Endothelial cell of umbilical vein (primary cell): ENCODE data around the gene THSD7A.

Experiments used
- EZH2 ChIP-seq: IDR thresholded peaks from 2 replicates; pipeline ENCODE4 v1.6.1; 2012; ENCODE audit warnings: borderline replicate concordance, low read depth, mild to moderate bottlenecking, moderate library complexity, low read length, inconsistent platforms; ENCODE audit not compliant: severe bottlenecking
- POLR2A ChIP-seq: IDR thresholded peaks from 2 replicates; pipeline ENCODE4 v1.6.1; 2012; ENCODE audit warnings: low read depth, mild to moderate bottlenecking, control low read depth, low read length
- POLR2AphosphoS5 ChIP-seq: IDR thresholded peaks from 2 replicates; pipeline ENCODE4 v1.6.1; 2012; ENCODE audit warnings: low read depth, mild to moderate bottlenecking, control low read depth, low read length, moderate library complexity; ENCODE audit not compliant: insufficient read depth
- TF ChIP-seq, protein P1 (sequence below), 2 donors: IDR thresholded peaks; 1 replicate in 1 of 2; 2 replicates in 1 of 2; pipeline ENCODE4 v1.5.1; 2011; ENCODE audit warnings: low read length in 2 of 2, mild to moderate bottlenecking in 2 of 2, moderate library complexity in 2 of 2, control low read depth in 1 of 2, inconsistent platforms in 1 of 2, low read depth in 1 of 2; ENCODE audit not compliant: insufficient read depth in 1 of 2; ENCODE audit errors: extremely low read depth in 1 of 2

DNA sequence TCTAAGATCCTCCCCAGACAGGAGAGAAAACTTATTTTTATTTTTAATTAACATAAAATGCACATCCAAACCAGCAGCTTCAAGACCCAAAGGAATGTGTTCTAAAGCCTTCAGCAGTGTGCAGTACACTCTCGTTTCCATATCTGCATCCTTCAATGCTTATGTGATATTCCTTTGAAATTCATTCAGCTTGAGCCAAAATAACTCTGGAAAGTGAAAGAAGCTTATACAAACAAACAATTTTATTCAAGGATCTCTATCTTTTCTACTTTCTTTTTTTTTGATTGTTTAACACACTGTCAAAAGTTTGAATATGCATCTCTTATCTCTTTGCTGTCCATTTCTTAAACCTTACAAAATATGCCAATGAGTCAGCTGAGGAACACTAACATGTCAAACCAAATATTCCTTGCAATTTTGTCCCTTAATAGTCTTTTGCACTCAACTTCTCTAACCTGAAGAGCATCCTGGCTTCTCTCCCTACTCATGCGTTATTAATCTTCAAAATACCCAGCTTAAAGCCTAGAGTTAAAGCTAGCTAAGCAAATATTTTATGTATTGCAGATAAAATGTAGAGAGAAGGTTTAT, 124.3 kb downstream of the THSD7A start:
- TF ChIP-seq POLR2AphosphoS5, result no peak
- TF ChIP-seq, protein P1, sequence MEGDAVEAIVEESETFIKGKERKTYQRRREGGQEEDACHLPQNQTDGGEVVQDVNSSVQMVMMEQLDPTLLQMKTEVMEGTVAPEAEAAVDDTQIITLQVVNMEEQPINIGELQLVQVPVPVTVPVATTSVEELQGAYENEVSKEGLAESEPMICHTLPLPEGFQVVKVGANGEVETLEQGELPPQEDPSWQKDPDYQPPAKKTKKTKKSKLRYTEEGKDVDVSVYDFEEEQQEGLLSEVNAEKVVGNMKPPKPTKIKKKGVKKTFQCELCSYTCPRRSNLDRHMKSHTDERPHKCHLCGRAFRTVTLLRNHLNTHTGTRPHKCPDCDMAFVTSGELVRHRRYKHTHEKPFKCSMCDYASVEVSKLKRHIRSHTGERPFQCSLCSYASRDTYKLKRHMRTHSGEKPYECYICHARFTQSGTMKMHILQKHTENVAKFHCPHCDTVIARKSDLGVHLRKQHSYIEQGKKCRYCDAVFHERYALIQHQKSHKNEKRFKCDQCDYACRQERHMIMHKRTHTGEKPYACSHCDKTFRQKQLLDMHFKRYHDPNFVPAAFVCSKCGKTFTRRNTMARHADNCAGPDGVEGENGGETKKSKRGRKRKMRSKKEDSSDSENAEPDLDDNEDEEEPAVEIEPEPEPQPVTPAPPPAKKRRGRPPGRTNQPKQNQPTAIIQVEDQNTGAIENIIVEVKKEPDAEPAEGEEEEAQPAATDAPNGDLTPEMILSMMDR (IDR thresholded peaks at IDR 0.05; ENCODE audit: extremely low read depth in 1 of 2, insufficient read depth in 1 of 2, low read depth in 1 of 2, low read length in 2 of 2), result no peak
- TF ChIP-seq POLR2A, result no peak
- no peak for TF ChIP-seq EZH2
